ENCODE data around the gene PLSCR5. TPM values are rescaled to one million over a fixed set of nuclear protein-coding genes. Genes with fewer than 3 reads are reported as not detected.

Gene PLSCR5
- polyA plus RNA-seq, 6 donors from 2014 or later = not detected

DNA sequence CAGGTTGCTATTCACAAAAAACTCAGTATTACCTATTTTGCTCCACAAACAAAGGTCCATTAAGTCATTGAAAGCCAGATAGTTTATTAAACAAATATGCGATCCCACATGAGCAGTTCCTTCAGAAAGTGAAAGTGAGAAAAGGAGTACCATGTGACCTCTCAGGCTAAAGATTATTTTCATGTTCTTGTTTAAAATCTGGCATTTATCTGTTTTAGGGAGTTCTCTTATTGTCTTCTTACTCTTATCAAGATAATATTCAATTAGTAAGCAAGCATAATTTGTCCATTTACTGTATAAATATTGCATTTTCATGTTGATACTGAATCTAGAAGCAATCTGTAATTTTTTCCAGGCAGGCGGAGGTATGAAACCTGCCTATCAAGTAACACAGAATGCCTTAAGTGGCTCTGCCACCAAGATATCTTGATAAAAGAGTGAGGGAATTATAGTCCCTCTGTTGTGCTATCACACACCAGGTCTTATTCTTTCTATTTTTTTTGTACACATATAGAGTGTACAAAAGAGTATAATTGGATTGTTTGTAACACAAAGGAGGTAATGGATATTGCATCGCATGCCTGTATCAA lies 20.1 kb upstream of the PLSCR5 start:
- peak overlapping the region in 5 of 6 donors; percentile 11 to 80 (median 34) for H3K27ac Mint-ChIP-seq
- DNase-seq = no peak

DNA sequence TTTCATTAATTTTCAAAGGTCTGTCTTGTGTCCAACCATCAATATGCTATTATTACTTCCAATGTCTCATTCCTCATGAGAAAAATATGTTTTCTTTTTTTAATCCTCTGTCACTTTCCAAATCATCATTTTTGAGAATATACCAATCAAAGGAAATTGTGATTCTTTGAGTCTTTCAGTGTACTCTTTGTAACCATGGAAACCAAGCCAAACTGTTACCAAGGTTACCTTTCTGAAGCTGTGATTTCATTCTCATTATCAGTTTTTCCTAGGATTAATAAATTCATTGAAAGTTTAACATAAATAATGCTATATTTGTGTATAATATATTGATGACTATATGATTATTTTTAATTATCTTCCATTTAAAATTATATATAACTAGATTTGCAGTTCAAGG lies 16.6 kb upstream of the PLSCR5 start:
- ATAC-seq (ENCODE audit: low read depth in 2 of 2) (no peak), DNase-seq (no peak)
- peaks cover 0 to 8% (median 4%) of the 10 kb centered on the region in 3 donors for H3K27me3 Mint-ChIP-seq
- peaks cover 0 to 10% (median 5%) of the 10 kb centered on the region in 3 donors for H3K4me1 Mint-ChIP-seq
- no peaks in the 10 kb centered on the region for H3K9me3 Mint-ChIP-seq
- no peaks in the 10 kb centered on the region for H3K36me3 Mint-ChIP-seq
- no peak overlapping the region for H3K27ac Mint-ChIP-seq
- H3K4me3 Mint-ChIP-seq = no peak overlapping the region

More for the DNA sequence above, 20.1 kb upstream of the PLSCR5 start:
- Mint-ChIP-seq H3K9me3 (no peaks in the 10 kb centered on the region), H3K4me1 (peaks cover 0 to 10% (median 5%) of the 10 kb centered on the region in 3 donors), H3K4me3 (peak overlapping the region in 7 of 8 donors; percentile 12 to 74 (median 43)), H3K27me3 (no peaks in the 10 kb centered on the region), H3K36me3 (no peaks in the 10 kb centered on the region)
- ATAC-seq (ENCODE audit: low read depth in 2 of 2) = peak; percentile 48 to 56

DNA sequence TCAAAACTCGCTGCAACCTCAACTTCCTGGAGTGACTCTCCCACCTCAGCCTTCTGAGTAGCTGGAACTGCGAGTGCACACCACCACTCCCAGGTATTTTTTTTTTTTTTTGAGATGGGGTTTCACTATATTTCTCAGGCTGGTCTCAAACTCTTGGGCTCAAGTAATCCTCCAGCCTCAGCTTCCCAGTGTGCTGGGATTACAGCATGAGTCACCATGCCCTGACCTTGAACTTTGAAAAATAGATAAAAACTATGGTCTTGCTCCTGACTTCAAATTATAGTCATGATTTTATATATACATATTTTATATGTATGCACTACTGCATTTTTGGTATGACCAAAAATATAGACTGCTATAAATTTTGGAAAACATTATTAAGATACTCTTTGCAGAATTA lies 6.9 kb upstream of the PLSCR5 start:
- no peaks in the 10 kb centered on the region for H3K4me1 Mint-ChIP-seq
- peaks cover 0 to 8% (median 0%) of the 10 kb centered on the region in 7 donors for H3K9me3 Mint-ChIP-seq
- DNase-seq (no peak), ATAC-seq (ENCODE audit: low read depth in 2 of 2) (no peak)
- no peaks in the 10 kb centered on the region for H3K36me3 Mint-ChIP-seq
- H3K27me3 Mint-ChIP-seq = peaks cover 0 to 9% (median 0%) of the 10 kb centered on the region in 3 donors
- no peak overlapping the region for H3K4me3 Mint-ChIP-seq
- no peak overlapping the region for H3K27ac Mint-ChIP-seq

DNA sequence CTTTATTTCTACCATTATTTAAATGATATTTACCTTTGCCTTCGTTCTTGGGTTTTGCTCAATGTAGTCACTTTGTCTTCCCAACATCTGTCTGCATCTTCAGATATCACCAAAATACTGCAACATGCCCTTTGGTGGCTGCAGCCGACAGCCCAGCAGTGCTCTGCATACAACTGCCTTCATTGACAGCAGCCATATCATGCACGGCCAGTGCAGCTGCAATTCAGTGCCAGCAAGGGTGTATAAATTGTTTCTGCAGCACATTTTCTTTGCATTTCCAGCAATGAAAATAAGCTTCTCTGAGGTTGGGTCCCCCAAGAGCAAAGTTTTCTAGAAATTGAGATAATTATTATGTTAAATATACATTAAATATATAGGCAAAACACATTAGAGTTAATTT lies 6.0 kb upstream of the PLSCR5 start:
- H3K36me3 Mint-ChIP-seq = no peaks in the 10 kb centered on the region
- peaks cover 0 to 9% (median 0%) of the 10 kb centered on the region in 3 donors for H3K27me3 Mint-ChIP-seq
- H3K4me3 Mint-ChIP-seq = no peak overlapping the region
- ATAC-seq (ENCODE audit: low read depth in 2 of 2) (no peak), DNase-seq (no peak)
- no peaks in the 10 kb centered on the region for H3K4me1 Mint-ChIP-seq
- H3K9me3 Mint-ChIP-seq = peaks cover 0 to 13% (median 0%) of the 10 kb centered on the region in 7 donors
- H3K27ac Mint-ChIP-seq = no peak overlapping the region

DNA sequence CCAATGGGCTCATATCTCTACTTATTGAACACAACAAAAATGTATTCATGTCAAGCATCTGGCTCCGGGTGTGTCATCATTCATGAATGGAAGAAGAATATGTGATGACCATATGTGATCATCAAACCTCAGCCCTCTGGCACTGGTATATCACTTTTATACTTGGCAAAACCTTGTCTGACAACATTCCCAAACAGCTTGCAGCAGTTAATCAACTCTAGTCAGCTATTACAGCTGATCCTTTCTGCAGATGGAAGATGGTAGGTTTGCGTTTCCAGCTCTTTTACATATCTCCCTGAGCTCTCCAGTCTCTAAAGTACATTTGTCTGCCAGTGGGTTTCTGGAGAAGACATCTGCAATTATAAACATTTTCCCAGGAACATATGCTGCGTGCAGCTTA lies 6.6 kb downstream of the PLSCR5 start:
- Mint-ChIP-seq H3K36me3 (no peaks in the 10 kb centered on the region), H3K4me1 (no peaks in the 10 kb centered on the region), H3K9me3 (no peaks in the 10 kb centered on the region), H3K27me3 (peaks cover 0 to 8% (median 0%) of the 10 kb centered on the region in 3 donors), H3K27ac (no peak overlapping the region), H3K4me3 (no peak overlapping the region)
- ATAC-seq (ENCODE audit: low read depth in 2 of 2) = no peak
- no peak for DNase-seq

DNA sequence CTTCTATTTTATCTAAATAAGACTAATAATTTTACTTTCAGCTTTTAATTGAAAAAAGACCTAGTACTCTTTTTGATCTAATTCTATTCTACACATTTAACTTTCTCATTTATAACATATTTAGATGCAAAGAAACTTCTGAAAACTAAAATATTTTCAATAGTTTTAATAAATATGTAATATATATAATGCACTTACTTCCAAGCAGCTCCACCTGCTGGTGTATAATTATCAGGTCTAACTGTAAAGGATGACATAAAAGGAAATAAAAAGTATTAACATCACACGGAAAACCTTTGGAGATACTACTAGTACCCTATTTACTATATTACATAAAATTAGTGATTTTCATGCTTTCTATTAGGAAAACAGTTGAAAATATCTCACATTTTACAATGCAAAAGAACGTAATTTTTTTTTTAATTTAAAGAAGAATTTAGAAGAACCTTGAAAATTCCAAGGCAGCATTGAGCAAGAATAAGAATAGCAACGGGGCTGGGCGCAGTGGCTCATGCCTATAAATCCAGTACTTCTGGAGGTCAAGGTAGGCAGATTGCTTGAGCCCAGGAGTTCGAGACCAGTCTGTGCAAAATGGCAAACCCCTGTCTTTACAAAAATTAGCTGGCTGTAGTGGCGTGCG lies 10.2 kb downstream of the PLSCR5 start:
- ATAC-seq (ENCODE audit: low read depth in 2 of 2) (no peak), DNase-seq (no peak)
- no peaks in the 10 kb centered on the region for H3K9me3 Mint-ChIP-seq
- H3K27ac Mint-ChIP-seq = no peak overlapping the region
- no peak overlapping the region for H3K4me3 Mint-ChIP-seq
- peaks cover 0 to 12% (median 0%) of the 10 kb centered on the region in 3 donors for H3K27me3 Mint-ChIP-seq
- no peaks in the 10 kb centered on the region for H3K36me3 Mint-ChIP-seq
- no peaks in the 10 kb centered on the region for H3K4me1 Mint-ChIP-seq

DNA sequence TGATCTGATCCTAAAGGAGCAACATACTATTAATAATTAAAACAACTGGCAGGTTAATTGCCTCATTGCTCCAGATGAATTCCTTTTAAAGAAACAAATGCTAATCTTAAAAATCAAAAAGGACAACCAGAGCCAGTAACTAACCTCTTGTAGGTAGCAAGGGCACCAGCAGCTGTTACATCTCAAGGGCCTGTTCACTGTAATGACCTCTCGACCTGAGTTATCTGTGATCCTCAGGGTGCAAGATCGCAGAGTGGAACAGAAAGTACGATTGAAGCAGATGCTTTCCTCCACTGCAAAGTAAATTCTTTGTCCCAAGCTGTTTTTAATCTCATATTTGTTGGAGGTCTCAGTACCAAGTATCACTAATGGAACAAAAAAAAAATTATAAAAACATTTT lies 11.4 kb downstream of the PLSCR5 start:
- no peaks in the 10 kb centered on the region for H3K9me3 Mint-ChIP-seq
- H3K27me3 Mint-ChIP-seq = peaks cover 0 to 12% (median 0%) of the 10 kb centered on the region in 3 donors
- H3K36me3 Mint-ChIP-seq = no peaks in the 10 kb centered on the region
- H3K27ac Mint-ChIP-seq = no peak overlapping the region
- ATAC-seq (ENCODE audit: low read depth in 2 of 2) (no peak), DNase-seq (no peak)
- no peak overlapping the region for H3K4me3 Mint-ChIP-seq
- H3K4me1 Mint-ChIP-seq = no peaks in the 10 kb centered on the region

DNA sequence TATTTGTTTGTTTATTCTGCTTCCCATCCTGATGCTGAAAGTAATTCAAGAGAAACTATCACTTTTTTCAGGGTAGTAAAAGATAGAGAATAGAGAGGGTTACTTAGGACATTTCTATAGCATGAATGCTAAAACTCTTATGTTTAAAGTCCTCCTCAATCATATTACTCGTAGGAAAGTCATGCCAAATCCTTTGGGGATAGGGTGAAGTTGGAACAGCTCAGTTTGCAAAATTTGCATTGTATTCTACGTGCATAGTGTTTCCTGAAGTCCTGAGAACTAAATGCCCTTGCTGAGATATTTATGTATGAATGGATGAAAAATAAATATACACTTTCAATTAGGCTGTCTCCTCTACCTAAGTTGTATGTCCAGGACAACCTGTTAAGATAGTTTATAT lies 14.6 kb downstream of the PLSCR5 start:
- Mint-ChIP-seq H3K27ac (no peak overlapping the region), H3K27me3 (peaks cover 0 to 5% (median 0%) of the 10 kb centered on the region in 3 donors), H3K9me3 (no peaks in the 10 kb centered on the region), H3K4me3 (no peak overlapping the region), H3K36me3 (no peaks in the 10 kb centered on the region), H3K4me1 (no peaks in the 10 kb centered on the region)
- no peak for ATAC-seq (ENCODE audit: low read depth in 2 of 2)
- DNase-seq = no peak

DNA sequence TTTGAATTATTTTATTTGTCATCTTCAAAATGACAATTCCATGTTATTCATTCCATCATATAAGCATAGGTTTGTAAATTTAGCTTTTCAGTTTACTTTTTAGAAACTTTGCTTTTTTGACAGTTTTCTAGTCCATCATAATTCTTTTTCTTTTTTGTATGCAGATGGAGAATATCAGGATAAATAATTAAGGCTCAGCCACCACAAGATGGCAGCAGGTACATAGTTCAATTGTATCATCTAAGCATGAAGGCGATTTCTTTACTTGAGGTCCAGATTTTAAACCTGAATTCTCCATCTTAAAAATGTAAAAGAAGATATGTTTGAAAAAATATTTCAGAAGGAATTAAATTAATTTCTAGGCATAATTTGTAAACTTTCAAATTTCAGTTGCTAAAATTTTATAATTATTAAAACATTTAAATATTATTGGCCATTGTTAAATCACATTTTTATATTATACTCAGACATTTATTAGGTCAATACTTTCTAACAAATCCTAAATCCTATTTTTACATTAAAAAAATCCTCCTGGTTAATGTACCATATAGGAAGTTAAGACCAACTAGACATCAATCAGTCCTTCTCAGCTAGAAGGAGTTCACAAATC lies 15.1 kb downstream of the PLSCR5 start:
- Mint-ChIP-seq H3K36me3 (no peaks in the 10 kb centered on the region), H3K4me1 (no peaks in the 10 kb centered on the region), H3K4me3 (no peak overlapping the region), H3K27ac (no peak overlapping the region), H3K27me3 (peaks cover 0 to 5% (median 0%) of the 10 kb centered on the region in 3 donors), H3K9me3 (no peaks in the 10 kb centered on the region)
- DNase-seq (no peak), ATAC-seq (ENCODE audit: low read depth in 2 of 2) (no peak)

DNA sequence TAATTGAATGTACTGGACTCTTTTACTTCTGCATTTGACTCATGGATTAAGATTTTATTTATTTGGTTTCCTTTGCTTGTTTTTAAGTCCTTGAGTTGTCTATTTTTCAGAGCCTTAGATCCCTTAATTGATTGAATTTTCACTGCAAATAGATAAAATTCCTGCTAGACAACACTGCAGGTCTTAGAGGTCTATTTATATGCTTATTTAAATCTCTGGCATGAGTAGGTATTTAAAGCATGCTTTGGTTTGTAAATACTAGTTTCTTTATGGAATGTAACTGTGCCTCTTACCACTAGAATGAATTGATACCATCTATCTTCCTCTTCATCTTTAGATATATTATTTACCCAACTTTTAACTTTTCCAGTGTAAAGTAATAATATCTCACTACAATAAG lies 20.0 kb downstream of the PLSCR5 start:
- peaks cover 2 to 11% (median 5%) of the 10 kb centered on the region in 7 donors for H3K9me3 Mint-ChIP-seq
- no peak overlapping the region for H3K27ac Mint-ChIP-seq
- no peaks in the 10 kb centered on the region for H3K4me1 Mint-ChIP-seq
- no peak overlapping the region for H3K4me3 Mint-ChIP-seq
- peaks cover 0 to 8% (median 0%) of the 10 kb centered on the region in 3 donors for H3K27me3 Mint-ChIP-seq
- ATAC-seq (ENCODE audit: low read depth in 2 of 2) (no peak), DNase-seq (no peak)
- H3K36me3 Mint-ChIP-seq = peaks cover 0 to 7% of the 10 kb centered on the region in 2 donors

DNA sequence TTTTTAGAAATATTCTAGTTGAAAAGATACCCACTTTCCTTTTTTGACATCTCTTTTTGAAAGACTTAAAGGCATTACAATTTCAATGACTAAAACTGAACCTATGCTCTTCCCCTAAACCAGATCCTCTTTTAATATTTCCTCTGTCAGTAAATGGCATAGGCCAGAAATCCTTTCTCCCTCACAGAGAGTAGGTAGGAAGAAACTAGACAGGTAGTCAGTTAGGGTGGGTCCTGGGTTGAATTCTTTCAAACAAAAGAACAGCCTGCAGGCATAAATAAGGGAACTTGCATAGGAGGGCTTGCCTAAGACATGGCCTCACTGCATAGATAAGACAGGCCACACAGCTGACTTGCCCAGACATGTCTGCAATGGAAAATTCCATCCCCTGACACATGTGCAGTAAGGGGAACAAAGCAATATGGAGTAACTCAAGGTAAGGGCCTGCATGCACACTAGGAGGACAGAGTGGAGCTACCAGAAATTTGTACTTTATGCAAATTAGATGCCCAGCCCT lies 23.1 kb downstream of the PLSCR5 start:
- DNase-seq (no peak), ATAC-seq (ENCODE audit: low read depth in 2 of 2) (no peak)
- H3K4me1 Mint-ChIP-seq = no peaks in the 10 kb centered on the region
- H3K36me3 Mint-ChIP-seq = peaks cover 0 to 7% of the 10 kb centered on the region in 2 donors
- H3K4me3 Mint-ChIP-seq = no peak overlapping the region
- peaks cover 2 to 11% (median 5%) of the 10 kb centered on the region in 7 donors for H3K9me3 Mint-ChIP-seq
- H3K27me3 Mint-ChIP-seq = peaks cover 0 to 8% (median 0%) of the 10 kb centered on the region in 3 donors
- no peak overlapping the region for H3K27ac Mint-ChIP-seq

DNA sequence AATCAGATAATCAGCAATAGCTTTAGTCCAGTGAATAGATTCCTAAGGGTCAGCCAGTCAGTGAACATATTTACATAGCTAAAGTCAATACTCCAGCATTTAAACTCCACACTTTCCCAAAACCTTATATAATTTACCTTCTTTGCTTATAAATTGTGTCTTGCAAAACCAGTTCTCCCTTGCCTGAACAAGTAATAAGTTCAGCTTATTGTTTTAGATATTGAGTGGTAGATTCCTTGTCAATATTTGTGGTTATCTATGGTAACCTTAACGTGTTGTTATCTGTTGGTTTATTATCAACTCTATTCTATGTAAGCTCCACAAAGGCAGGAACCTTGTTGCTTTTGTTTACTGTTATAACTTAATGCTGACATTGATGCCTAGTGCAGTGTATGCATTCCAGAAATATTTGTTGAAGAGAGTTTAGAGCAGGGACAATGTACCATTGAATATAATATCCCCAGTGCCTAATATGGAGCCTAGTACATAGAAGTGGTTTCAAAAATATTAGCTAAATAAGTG lies 24.0 kb downstream of the PLSCR5 start:
- Mint-ChIP-seq H3K4me3 (no peak overlapping the region), H3K4me1 (no peaks in the 10 kb centered on the region), H3K27ac (no peak overlapping the region), H3K36me3 (peaks cover 0 to 7% of the 10 kb centered on the region in 2 donors), H3K9me3 (peaks cover 2 to 11% (median 5%) of the 10 kb centered on the region in 7 donors), H3K27me3 (peaks cover 0 to 8% (median 0%) of the 10 kb centered on the region in 3 donors)
- DNase-seq = no peak
- ATAC-seq (ENCODE audit: low read depth in 2 of 2) = no peak

DNA sequence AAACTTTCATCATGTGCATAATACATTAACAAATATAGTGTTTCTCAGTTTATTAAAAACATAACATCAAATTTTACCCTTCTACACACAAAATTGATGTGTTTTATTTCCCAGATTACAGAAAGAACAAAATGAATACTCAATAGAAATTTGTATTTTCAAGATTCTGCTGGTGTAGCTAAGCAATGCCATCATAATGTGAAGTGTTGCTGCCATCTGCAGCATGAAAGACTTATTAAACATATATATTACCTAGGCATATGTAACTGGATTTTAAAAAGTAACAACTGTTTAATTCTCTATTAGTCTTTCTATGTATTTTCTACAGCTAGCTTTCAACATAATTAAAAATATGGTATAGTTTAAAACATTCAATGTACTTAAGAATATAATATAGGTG lies 27.5 kb downstream of the PLSCR5 start:
- ATAC-seq (ENCODE audit: low read depth in 2 of 2) = peak in 1 of 2 donors; percentile 55
- Mint-ChIP-seq H3K9me3 (peaks cover 0 to 5% (median 0%) of the 10 kb centered on the region in 7 donors), H3K4me1 (no peaks in the 10 kb centered on the region), H3K36me3 (peaks cover 0 to under 1% of the 10 kb centered on the region in 2 donors), H3K27me3 (peaks cover 0 to under 1% (median 0%) of the 10 kb centered on the region in 3 donors), H3K4me3 (no peak overlapping the region), H3K27ac (no peak overlapping the region)
- DNase-seq = peak; percentile 24

Data from naive B cell (primary cell).